ENCODE measurements around the gene GPR33.

Gene GPR33

GRCh38 chr14:31489691-31490090, 1.9 kb upstream of the GPR33 start:
- ChIA-PET POLR2A (ENCODE audit: low non-redundant PET) (no interaction called here), CTCF (no interaction called here)
- no peak for TF ChIP-seq CTCF (conservative IDR thresholded peaks at IDR 0.05; ENCODE audit: low read depth)
- no peak for DNase-seq (ENCODE audit: low spot score)
- H3K27ac ChIP-seq = no peak overlapping the region

- ChIA-PET CTCF (interaction anchor here (0.6 kb wide), 1 partner anchor 69 kb away, joined by 3 read pairs; no protein-coding TSS in a partner anchor), POLR2A (ENCODE audit: low non-redundant PET) (no interaction called here)
- TF ChIP-seq CTCF (conservative IDR thresholded peaks at IDR 0.05; ENCODE audit: low read depth) = no peak
- H3K27ac ChIP-seq = no peak overlapping the region
- DNase-seq (ENCODE audit: low spot score) = no peak
Observed at GRCh38 chr14:31486764-31487163, 1.1 kb downstream of the GPR33 start.

GRCh38 chr14:31484754-31485153, 3.1 kb downstream of the GPR33 start:
- ChIA-PET POLR2A (ENCODE audit: low non-redundant PET) (no interaction called here), CTCF (interaction anchor here (0.7 kb wide), 1 partner anchor 15 kb away, joined by 4 read pairs; no protein-coding TSS in a partner anchor)
- no peak overlapping the region for H3K27ac ChIP-seq
- TF ChIP-seq CTCF (conservative IDR thresholded peaks at IDR 0.05; ENCODE audit: low read depth) = no peak
- DNase-seq (ENCODE audit: low spot score) = no peak

GRCh38 chr14:31480156-31480555, 7.7 kb downstream of the GPR33 start:
- DNase-seq (ENCODE audit: low spot score) = no peak
- no peak for TF ChIP-seq CTCF (conservative IDR thresholded peaks at IDR 0.05; ENCODE audit: low read depth)
- POLR2A ChIA-PET (ENCODE audit: low non-redundant PET) = interaction anchor here (0.5 kb wide), 1 partner anchor 8 kb away, joined by 3 read pairs; no protein-coding TSS in a partner anchor
- CTCF ChIA-PET = no interaction called here
- H3K27ac ChIP-seq = no peak overlapping the region

GRCh38 chr14:31479027-31479426, 8.8 kb downstream of the GPR33 start:
- no peak for DNase-seq (ENCODE audit: low spot score)
- TF ChIP-seq CTCF (conservative IDR thresholded peaks at IDR 0.05; ENCODE audit: low read depth) = no peak
- POLR2A ChIA-PET (ENCODE audit: low non-redundant PET) = no interaction called here
- H3K27ac ChIP-seq = no peak overlapping the region
- CTCF ChIA-PET = no interaction called here

- H3K27ac ChIP-seq = no peak overlapping the region
- no peak for DNase-seq (ENCODE audit: low spot score)
- ChIA-PET POLR2A (ENCODE audit: low non-redundant PET) (no interaction called here), CTCF (no interaction called here)
- no peak for TF ChIP-seq CTCF (conservative IDR thresholded peaks at IDR 0.05; ENCODE audit: low read depth)
Observed at GRCh38 chr14:31477248-31477647, 10.6 kb downstream of the GPR33 start.
